Keratinocyte (primary cell): ENCODE data around the gene ALOX5AP. TPM values are rescaled to one million over a fixed set of nuclear protein-coding genes. Genes with fewer than 3 reads are reported as not detected.
A peak's percentile ranks its signal among the peaks of the same experiment; 100 is the strongest.

Source experiments
- DNase-seq: peaks from one replicate; pipeline ENCODE4 v3.0.0-alpha.2; 2011; ENCODE audit warnings: low read depth, missing footprints, low spot score
- FAIRE-seq: peaks from 2 replicates; lab custom pipeline; 2011; peaks lifted over from hg19 to GRCh38; lab: Jason Lieb, UNC
- H2AFZ ChIP-seq: 2 replicates; pipeline ENCODE4 v1.6.0; 2012; ENCODE audit warnings: low read length, control low read depth, inconsistent platforms; ENCODE audit not compliant: control insufficient read depth
- H3K27ac ChIP-seq: 2 replicates; pipeline ENCODE4 v1.5.1; 2011; ENCODE audit warnings: low read length; ENCODE audit not compliant: control insufficient read depth, insufficient read depth
- H3K27me3 ChIP-seq: 3 replicates; pipeline ENCODE4 v1.6.0; 2011; ENCODE audit warnings: low read length; ENCODE audit not compliant: control insufficient read depth, insufficient read depth; ENCODE audit errors: extremely low read depth
- H3K36me3 ChIP-seq, 2 experiments: 2 replicates in 1 of 2; 3 replicates in 1 of 2; pipeline ENCODE4 v1.5.1; 2011; ENCODE audit warnings: low read length in 2 of 2, mild to moderate bottlenecking in 1 of 2; ENCODE audit not compliant: control insufficient read depth in 2 of 2, insufficient read depth in 2 of 2; ENCODE audit errors: extremely low read depth in 1 of 2
- H3K4me1 ChIP-seq: 3 replicates; pipeline ENCODE4 v1.5.1; 2011; ENCODE audit warnings: low read length; ENCODE audit not compliant: control insufficient read depth, insufficient read depth; ENCODE audit errors: extremely low read depth
- H3K4me2 ChIP-seq: 3 replicates; pipeline ENCODE4 v1.6.0; 2011; ENCODE audit warnings: low read depth, low read length; ENCODE audit not compliant: control insufficient read depth, insufficient read depth; ENCODE audit errors: extremely low read depth
- H3K4me3 ChIP-seq, 3 experiments: fragments of 200-600 bp in 1 of 3; sonication (generic) in 1 of 3; 2 replicates in 2 of 3; 3 replicates in 1 of 3; pipeline ENCODE4 v1.5.1; 2011 to 2016; ENCODE audit warnings: low read length in 3 of 3, mild to moderate bottlenecking in 3 of 3, control low read depth in 2 of 3, inconsistent platforms in 1 of 3, low read depth in 1 of 3, mixed read lengths in 1 of 3, mixed run types in 1 of 3, moderate library complexity in 1 of 3; ENCODE audit not compliant: control insufficient read depth in 2 of 3, insufficient read depth in 2 of 3; ENCODE audit errors: extremely low read depth in 1 of 3
- H3K79me2 ChIP-seq: 2 replicates; pipeline ENCODE4 v1.6.0; 2012; ENCODE audit warnings: low read length; ENCODE audit not compliant: control insufficient read depth, insufficient read depth
- H3K9ac ChIP-seq: 3 replicates; pipeline ENCODE4 v1.6.0; 2011; ENCODE audit warnings: low read length; ENCODE audit not compliant: control insufficient read depth, insufficient read depth; ENCODE audit errors: extremely low read depth
- H3K9me1 ChIP-seq: 3 replicates; pipeline ENCODE4 v1.6.0; 2011; ENCODE audit warnings: low read length; ENCODE audit not compliant: control insufficient read depth, insufficient read depth; ENCODE audit errors: extremely low read depth
- H3K9me3 ChIP-seq: 2 replicates; pipeline ENCODE4 v1.5.1; 2012; ENCODE audit warnings: low read depth, low read length; ENCODE audit not compliant: control insufficient read depth
- H4K20me1 ChIP-seq: 3 replicates; pipeline ENCODE4 v1.6.0; 2011; ENCODE audit warnings: low read length; ENCODE audit not compliant: control insufficient read depth, insufficient read depth; ENCODE audit errors: extremely low read depth
- CTCF ChIP-seq, 3 experiments: IDR thresholded peaks in 1 of 3; conservative IDR thresholded peaks in 1 of 3; optimal IDR thresholded peaks in 1 of 3; 2 replicates in 2 of 3; 3 replicates in 1 of 3; pipeline versions ENCODE3 to v1.5.1; 2011; ENCODE audit warnings: low read length in 3 of 3, mild to moderate bottlenecking in 3 of 3, moderate library complexity in 2 of 3, control low read depth in 1 of 3, inconsistent platforms in 1 of 3; ENCODE audit not compliant: insufficient read depth in 2 of 3; ENCODE audit errors: extremely low read depth in 1 of 3
- EZH2 ChIP-seq: IDR thresholded peaks from one replicate; pipeline ENCODE4 v1.6.1; 2012; ENCODE audit warnings: inconsistent platforms, mild to moderate bottlenecking, low read length, moderate library complexity
- dilution Hi-C: fragments of 300-500 bp; cut with MboI; formaldehyde crosslinking; loops from one replicate; pipeline ENCODE4 v1.7.0; 2020; ENCODE audit warnings: low sequenced_read_pairs; ENCODE audit not compliant: extremely low pct_ligation_motif_present
- polyA plus RNA-seq, 5 experiments: library from polyadenylated mRNA; depleted of rRNA in 3 of 5; stranded (reverse) in 3 of 5; stranded (forward) in 1 of 5; unstranded in 1 of 5; fragments of >200 nt; gene quantifications; 1 replicate in 1 of 5; 2 replicates in 3 of 5; 3 replicates in 1 of 5; pipeline versions ENCODE4 v1.2.1 to v1.2.3, GENCODE V29; 2011 to 2012; ENCODE audit warnings: missing spikeins in 2 of 5, low read depth in 1 of 5, low replicate concordance in 1 of 5

Gene ALOX5AP
- polyA plus RNA-seq, 1 donor (not counting 4 experiments of a cell fraction or from before 2014, with no cell fraction given): 0.31 TPM

GRCh38 chr13:30808600-30808999, 73.3 kb downstream of the ALOX5AP start:
- TF ChIP-seq CTCF (optimal IDR thresholded peaks at IDR 0.05 in 1 of 3, IDR thresholded peaks at IDR 0.05 in 1 of 3, conservative IDR thresholded peaks at IDR 0.05 in 1 of 3; ENCODE audit: extremely low read depth in 1 of 3, insufficient read depth in 2 of 3, low read length in 3 of 3): peak in 2 of 3 experiments; percentile 7 to 47
- no peak for TF ChIP-seq EZH2
- no peaks in the 10 kb centered on the region for H3K9me1 ChIP-seq
- H3K4me3 ChIP-seq: no peak overlapping the region
- DNase-seq: no peak
- peaks cover 27% of the 10 kb centered on the region for H3K4me1 ChIP-seq
- dilution Hi-C loops: loop anchor here (10.0 kb wide), 1 partner anchor 216 kb away; no protein-coding TSS in a partner anchor
- no peaks in the 10 kb centered on the region for H3K27me3 ChIP-seq
- no peaks in the 10 kb centered on the region for H3K9me3 ChIP-seq
- no peak overlapping the region for H2AFZ ChIP-seq
- H3K4me2 ChIP-seq: no peak overlapping the region
- no peak for FAIRE-seq
- H3K27ac ChIP-seq: no peak overlapping the region
- no peaks in the 10 kb centered on the region for H3K79me2 ChIP-seq
- H3K36me3 ChIP-seq: no peaks in the 10 kb centered on the region
- H4K20me1 ChIP-seq: no peaks in the 10 kb centered on the region
- H3K9ac ChIP-seq: no peak overlapping the region

- Histone ChIP-seq H3K27ac (no peak overlapping the region), H4K20me1 (no peaks in the 10 kb centered on the region), H3K9me1 (no peaks in the 10 kb centered on the region), H3K4me2 (no peak overlapping the region), H3K9ac (peak overlapping the region; percentile 7), H3K9me3 (no peaks in the 10 kb centered on the region), H3K36me3 (no peaks in the 10 kb centered on the region), H3K4me3 (no peak overlapping the region), H3K79me2 (no peaks in the 10 kb centered on the region), H3K27me3 (no peaks in the 10 kb centered on the region), H2AFZ (peak overlapping the region; percentile 68), H3K4me1 (peaks cover 27% of the 10 kb centered on the region)
- dilution Hi-C loops: loop anchor here (10.0 kb wide), 1 partner anchor 215 kb away; no protein-coding TSS in a partner anchor
- TF ChIP-seq CTCF (optimal IDR thresholded peaks at IDR 0.05 in 1 of 3, IDR thresholded peaks at IDR 0.05 in 1 of 3, conservative IDR thresholded peaks at IDR 0.05 in 1 of 3; ENCODE audit: extremely low read depth in 1 of 3, insufficient read depth in 2 of 3, low read length in 3 of 3) (no peak), EZH2 (no peak)
- FAIRE-seq: no peak
- DNase-seq: no peak
Measured at GRCh38 chr13:30809787-30810186, 74.4 kb downstream of the ALOX5AP start.
